Parathyroid adenoma (tissue), 2 donors: ENCODE results near the gene DTNA.

Experiments used
- H2AFZ ChIP-seq: fragments of 300-600 bp; sonication (generic); one replicate; pipeline ENCODE4 v1.7.0; 2017; ENCODE audit warnings: antibody characterized with exemption, mild to moderate bottlenecking
- H3K27ac ChIP-seq: fragments of 300-600 bp; sonication (generic); one replicate; pipeline ENCODE4 v1.7.0; 2017
- H3K27me3 ChIP-seq: fragments of 300-600 bp; sonication (generic); one replicate; pipeline ENCODE4 v1.7.0; 2017; ENCODE audit warnings: low read length; ENCODE audit not compliant: control insufficient read depth, insufficient read depth
- H3K36me3 ChIP-seq: fragments of 300-600 bp; sonication (generic); one replicate; pipeline ENCODE4 v1.7.0; 2017; ENCODE audit warnings: low read length; ENCODE audit not compliant: control insufficient read depth, insufficient read depth
- H3K4me1 ChIP-seq: fragments of 300-600 bp; sonication (generic); one replicate; pipeline ENCODE4 v1.7.0; 2017; ENCODE audit warnings: control low read depth
- H3K4me2 ChIP-seq: fragments of 300-600 bp; sonication (generic); one replicate; pipeline ENCODE4 v1.7.0; 2017; ENCODE audit warnings: low read length
- H3K4me3 ChIP-seq: fragments of 300-600 bp; sonication (generic); one replicate; pipeline ENCODE4 v1.7.0; 2017; ENCODE audit warnings: low read depth, low read length
- H3K79me2 ChIP-seq: fragments of 300-600 bp; sonication (generic); one replicate; pipeline ENCODE4 v1.7.0; 2017; ENCODE audit warnings: control low read depth
- H3K9ac ChIP-seq: fragments of 300-600 bp; sonication (generic); one replicate; pipeline ENCODE4 v1.7.0; 2017; ENCODE audit warnings: mild to moderate bottlenecking
- H3K9me3 ChIP-seq: fragments of 300-600 bp; sonication (generic); one replicate; pipeline ENCODE4 v1.7.0; 2017; ENCODE audit warnings: low read length; ENCODE audit not compliant: control insufficient read depth
- CTCF ChIP-seq: fragments of 300-600 bp; sonication (generic); IDR thresholded peaks from one replicate; pipeline ENCODE4 v1.7.0; 2017; ENCODE audit warnings: antibody characterized with exemption, mild to moderate bottlenecking
- donor health status: primary hyperparathyroidism.

Gene DTNA

GRCh38 chr18:34697891-34698290, 12.2 kb upstream of the DTNA start:
- Histone ChIP-seq H3K9ac (no peak overlapping the region), H3K4me1 (no peaks in the 10 kb centered on the region), H3K27ac (no peak overlapping the region), H3K27me3 (no peaks in the 10 kb centered on the region), H3K4me2 (no peak overlapping the region), H3K36me3 (no peaks in the 10 kb centered on the region), H3K9me3 (no peaks in the 10 kb centered on the region), H2AFZ (no peak overlapping the region), H3K4me3 (no peak overlapping the region), H3K79me2 (no peaks in the 10 kb centered on the region)
- TF ChIP-seq CTCF: no peak

- Histone ChIP-seq H3K36me3 (no peaks in the 10 kb centered on the region), H3K9me3 (no peaks in the 10 kb centered on the region), H3K27me3 (no peaks in the 10 kb centered on the region), H3K4me3 (no peak overlapping the region), H3K27ac (no peak overlapping the region), H3K4me2 (no peak overlapping the region), H3K9ac (no peak overlapping the region), H3K4me1 (no peaks in the 10 kb centered on the region), H3K79me2 (no peaks in the 10 kb centered on the region), H2AFZ (no peak overlapping the region)
- no peak for TF ChIP-seq CTCF
Observed at GRCh38 chr18:34701911-34702310, 8.2 kb upstream of the DTNA start.

- Histone ChIP-seq H3K9me3 (no peaks in the 10 kb centered on the region), H3K27ac (no peak overlapping the region), H3K27me3 (no peaks in the 10 kb centered on the region), H2AFZ (no peak overlapping the region), H3K4me3 (no peak overlapping the region), H3K36me3 (no peaks in the 10 kb centered on the region), H3K4me2 (no peak overlapping the region), H3K4me1 (no peaks in the 10 kb centered on the region), H3K79me2 (no peaks in the 10 kb centered on the region), H3K9ac (no peak overlapping the region)
- TF ChIP-seq CTCF: no peak
Observed at GRCh38 chr18:34702814-34703213, 7.3 kb upstream of the DTNA start.

GRCh38 chr18:34704074-34704473, 6.0 kb upstream of the DTNA start:
- Histone ChIP-seq H3K27me3 (no peaks in the 10 kb centered on the region), H3K4me2 (no peak overlapping the region), H3K36me3 (no peaks in the 10 kb centered on the region), H3K9me3 (no peaks in the 10 kb centered on the region), H3K4me1 (no peaks in the 10 kb centered on the region), H3K4me3 (no peak overlapping the region), H2AFZ (no peak overlapping the region), H3K9ac (no peak overlapping the region), H3K79me2 (no peaks in the 10 kb centered on the region), H3K27ac (no peak overlapping the region)
- no peak for TF ChIP-seq CTCF

- Histone ChIP-seq H3K27me3 (no peaks in the 10 kb centered on the region), H3K9ac (no peak overlapping the region), H3K4me2 (no peak overlapping the region), H3K36me3 (no peaks in the 10 kb centered on the region), H3K9me3 (no peaks in the 10 kb centered on the region), H2AFZ (no peak overlapping the region), H3K4me1 (no peaks in the 10 kb centered on the region), H3K27ac (no peak overlapping the region), H3K4me3 (no peak overlapping the region), H3K79me2 (no peaks in the 10 kb centered on the region)
- no peak for TF ChIP-seq CTCF
Observed at GRCh38 chr18:34704823-34705222, 5.3 kb upstream of the DTNA start.
